ENCODE results near the gene DUSP6. TPM values are rescaled to one million over a fixed set of nuclear protein-coding genes. Genes with fewer than 3 reads are reported as not detected.

The DUSP6 gene
- total and polyA plus RNA-seq, 2 of the 8 experiments (the other 6 are each of a cell fraction or from before 2014, with no cell fraction given): 99.3 to 179 TPM

DNA sequence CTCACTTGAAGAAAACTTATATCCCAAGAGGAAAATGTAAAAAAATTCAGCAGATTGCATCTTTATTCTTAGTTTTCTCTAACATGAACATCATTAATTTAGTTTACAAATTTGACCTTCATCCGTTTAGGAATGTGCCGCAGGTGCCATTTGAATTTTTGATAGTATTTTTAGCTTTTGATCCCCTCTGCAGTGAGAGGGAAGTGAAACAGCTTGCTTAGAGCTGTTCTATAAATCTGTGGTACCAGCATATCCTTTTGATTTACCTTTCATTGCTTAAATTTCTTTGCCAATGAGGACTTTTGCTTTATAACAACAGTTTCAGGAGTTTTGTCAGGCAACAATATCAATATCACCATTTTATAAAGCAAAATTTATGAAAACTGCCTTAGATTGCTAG lies 32.7 kb downstream of the DUSP6 start:
- Histone ChIP-seq H3K4me2 (ENCODE audit: insufficient read depth in 1 of 2, low read depth in 2 of 2, low read length in 2 of 2) (no peak overlapping the region), H4K8ac (ENCODE audit: extremely low read depth, insufficient read depth, low read length) (no peak overlapping the region), H4K91ac (replicated peaks; ENCODE audit: insufficient read length, low read length) (no peak overlapping the region), H3K36me3 (ENCODE audit: control insufficient read depth in 2 of 4, insufficient read depth in 4 of 4, low read length in 3 of 4) (no peaks in the 10 kb centered on the region), H3K79me1 (ENCODE audit: low read depth, low read length) (no peaks in the 10 kb centered on the region), H2AFZ (ENCODE audit: low read length) (no peak overlapping the region), H2BK12ac (ENCODE audit: low read depth, low read length) (no peak overlapping the region), H3K9ac (replicated peaks in 1 of 4; ENCODE audit: extremely low read depth in 1 of 4, low read depth in 3 of 4, low read length in 3 of 4) (no peak overlapping the region), H2BK5ac (ENCODE audit: low read depth, low read length) (no peak overlapping the region), H3K27ac (ENCODE audit: low read depth, low read length) (no peak overlapping the region), H3K56ac (replicated peaks; ENCODE audit: insufficient read length, low read depth, low read length) (no peak overlapping the region), H3K18ac (ENCODE audit: extremely low read depth, low read length) (no peak overlapping the region), H3K79me2 (ENCODE audit: control insufficient read depth in 1 of 2, insufficient read depth in 2 of 2, low read length in 2 of 2) (no peaks in the 10 kb centered on the region), H3K9me3 (ENCODE audit: insufficient read depth in 2 of 2, low read depth in 1 of 2, low read length in 1 of 2) (no peaks in the 10 kb centered on the region), H4K5ac (ENCODE audit: insufficient read length, low read depth, low read length) (no peak overlapping the region), H2BK120ac (replicated peaks; ENCODE audit: low read depth, low read length) (no peak overlapping the region), H2AK5ac (ENCODE audit: low read depth, low read length) (no peak overlapping the region), H3K14ac (ENCODE audit: insufficient read length) (no peak overlapping the region), H3K23me2 (ENCODE audit: low read depth, low read length) (no peaks in the 10 kb centered on the region; the same call in 1 of the 2 replicates), H3K4ac (replicated peaks; ENCODE audit: insufficient read length, low read depth, low read length) (no peak overlapping the region), H3K4me3 (ENCODE audit: extremely low read depth in 1 of 4, insufficient read depth in 2 of 4, low read depth in 3 of 4, low read length in 4 of 4) (no peak overlapping the region), H3K4me1 (replicated peaks in 1 of 4; ENCODE audit: control insufficient read depth in 3 of 4, insufficient read depth in 4 of 4, low read length in 3 of 4) (peaks cover 0 to 5% (median 0%) of the 10 kb centered on the region in 4 experiments; a peak in 1 of 7 replicates), H2BK20ac (ENCODE audit: low read length) (no peak overlapping the region), H4K20me1 (replicated peaks in 1 of 2; ENCODE audit: control insufficient read depth in 1 of 2, insufficient read depth in 2 of 2, low read length in 2 of 2) (no peaks in the 10 kb centered on the region), H2BK15ac (ENCODE audit: low read length) (no peak overlapping the region), H3K23ac (ENCODE audit: insufficient read length) (no peak overlapping the region), H3K27me3 (replicated peaks in 1 of 4; ENCODE audit: control insufficient read depth in 3 of 4, extremely low read depth in 1 of 4, insufficient read depth in 3 of 4, low read length in 3 of 4) (no peaks in the 10 kb centered on the region)
- ChIA-PET POLR2A (ENCODE audit: partially characterized antibody) (interaction anchor here (1.0 to 1.3 kb wide), 2 partner anchors 17 to 31 kb away, joined by 3 read pairs; no protein-coding TSS in a partner anchor), CTCF (ENCODE audit: partially characterized antibody) (interaction anchor here (0.6 kb wide), 1 partner anchor 23 kb away, joined by 4 read pairs; no protein-coding TSS in a partner anchor)
- FAIRE-seq: no peak
- DNase-seq (ENCODE audit: low read depth in 1 of 2, low spot score in 2 of 2): no peak
- 83% methylated on average over 2 of the region's 2 CpGs; no CpG with 5 or more reads in 1 of the 2 experiments for WGBS, 2 experiments (ENCODE audit: extremely low coverage in 1 of 2, insufficient coverage in 1 of 2, insufficient read length in 1 of 2, insufficient replicate concordance in 2 of 2, low coverage in 1 of 2, low lambda C conversion rate in 2 of 2, missing lambda C conversion rate in 1 of 2)
- TF ChIP-seq FOSL1 (IDR thresholded peaks at IDR 0.05; ENCODE audit: insufficient read depth, low read depth, low read length): no peak
- TF ChIP-seq MAX (IDR thresholded peaks at IDR 0.05): no peak
- TF ChIP-seq HDAC2 (IDR thresholded peaks at IDR 0.05; ENCODE audit: borderline replicate concordance in 1 of 2, low read depth in 2 of 2, low read length in 2 of 2): no peak
- TF ChIP-seq SIRT6 (IDR thresholded peaks at IDR 0.05; ENCODE audit: low read length): no peak
- TF ChIP-seq RNF2 (IDR thresholded peaks at IDR 0.05; ENCODE audit: borderline replicate concordance, low read depth, low read length, missing control alignments, poor library complexity, severe bottlenecking): no peak
- TF ChIP-seq BACH1 (IDR thresholded peaks at IDR 0.05; ENCODE audit: low read length): no peak
- no peak for TF ChIP-seq YY1 (IDR thresholded peaks at IDR 0.05; ENCODE audit: low read depth, low read length)
- TF ChIP-seq KDM1A (IDR thresholded peaks at IDR 0.05; ENCODE audit: borderline replicate concordance, low read length): no peak
- TF ChIP-seq BRCA1 (IDR thresholded peaks at IDR 0.05; ENCODE audit: low read depth, low read length): no peak
- TF ChIP-seq POLR2A (IDR thresholded peaks at IDR 0.05; ENCODE audit: control extremely low read depth in 1 of 2, low read depth in 2 of 2, low read length in 2 of 2): no peak
- no peak for TF ChIP-seq CHD2 (IDR thresholded peaks at IDR 0.05; ENCODE audit: low read length)
- no peak for TF ChIP-seq CTBP2 (IDR thresholded peaks at IDR 0.05; ENCODE audit: borderline replicate concordance, insufficient read depth, insufficient read length, low read length)
